PFSK-1 (cell line): ENCODE data around the gene PRSS27.

Source experiments
- FOXP2 ChIP-seq: optimal IDR thresholded peaks from 2 replicates; pipeline ENCODE3; 2011; ENCODE audit warnings: borderline replicate concordance, control low read depth, inconsistent platforms; ENCODE audit not compliant: insufficient read depth; ENCODE audit errors: extremely low read length, extremely low read depth
- POLR2AphosphoS5 ChIP-seq: IDR thresholded peaks from 2 replicates; pipeline ENCODE4 v1.6.1; 2012; ENCODE audit warnings: low read depth, mild to moderate bottlenecking, control low read depth, low read length, moderate library complexity
- REST ChIP-seq, 2 experiments: IDR thresholded peaks; 2 replicates each; pipeline versions ENCODE4 v1.6.1 to v1.8.0; 2011 to 2012; ENCODE audit warnings: low read depth in 2 of 2, low read length in 2 of 2, control low read depth in 1 of 2, inconsistent platforms in 1 of 2, mild to moderate bottlenecking in 1 of 2, moderate library complexity in 1 of 2; ENCODE audit not compliant: insufficient read depth in 1 of 2
- SIN3A ChIP-seq: IDR thresholded peaks from 2 replicates; pipeline ENCODE4 v1.6.1; 2012; ENCODE audit warnings: mild to moderate bottlenecking, low read length, moderate library complexity, borderline replicate concordance; ENCODE audit not compliant: insufficient read depth
- TAF1 ChIP-seq: IDR thresholded peaks from 2 replicates; pipeline ENCODE4 v1.6.1; 2012; ENCODE audit warnings: low read length, control low read depth, borderline replicate concordance; ENCODE audit not compliant: insufficient read depth

The PRSS27 gene

DNA sequence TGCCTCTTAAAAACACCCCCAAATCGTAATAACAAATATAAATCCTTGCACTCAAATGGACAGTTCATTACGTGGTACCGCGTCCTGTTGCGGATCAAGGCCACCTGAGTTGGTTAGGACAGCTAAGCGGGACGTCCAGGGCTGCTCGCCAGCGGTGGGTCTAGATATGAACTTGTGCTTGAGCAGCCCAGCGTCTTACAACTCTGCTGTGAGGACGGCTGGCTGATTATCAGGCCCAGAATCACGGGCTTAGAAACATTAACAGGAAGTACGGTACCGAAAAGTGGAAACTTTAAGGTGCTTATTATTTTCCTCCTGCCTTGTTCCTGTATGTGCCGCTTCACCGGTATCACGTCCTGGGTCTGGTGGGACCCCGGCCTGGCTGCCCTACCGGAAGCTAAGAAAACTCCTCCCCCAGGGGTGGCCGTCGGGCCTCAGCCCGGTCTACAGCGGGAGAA, 31.6 kb upstream of the PRSS27 start:
- TF ChIP-seq REST (IDR thresholded peaks at IDR 0.05; ENCODE audit: insufficient read depth in 1 of 2, low read depth in 2 of 2, low read length in 2 of 2) (no peak), POLR2AphosphoS5 (no peak), FOXP2 (no peak), SIN3A (no peak)

GRCh38 chr16:2749936-2750335, 29.9 kb upstream of the PRSS27 start:
- TF ChIP-seq REST (IDR thresholded peaks at IDR 0.05; ENCODE audit: insufficient read depth in 1 of 2, low read depth in 2 of 2, low read length in 2 of 2), result no peak
- TF ChIP-seq SIN3A, result no peak
- TF ChIP-seq FOXP2, result no peak
- TF ChIP-seq POLR2AphosphoS5, result no peak
- no peak for TF ChIP-seq TAF1

DNA sequence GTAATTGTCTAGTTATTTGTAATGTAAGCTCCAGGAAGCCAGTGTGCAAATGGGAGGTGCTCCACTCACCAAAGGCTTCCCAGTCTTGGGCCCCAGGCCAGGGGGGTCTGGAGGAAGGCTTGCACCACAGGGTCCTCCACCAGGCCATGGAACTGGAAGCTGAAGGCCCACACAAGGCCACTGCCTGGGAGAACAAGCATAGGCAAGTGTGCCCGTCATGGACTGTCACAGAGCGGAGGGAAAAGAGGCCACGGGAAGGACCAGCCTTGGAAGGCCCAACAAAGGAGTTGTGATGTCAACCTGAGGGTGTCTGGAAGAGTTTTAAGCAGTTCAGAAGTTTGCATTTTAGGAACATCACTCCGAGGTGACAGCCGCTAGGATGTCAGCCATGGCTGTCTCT, 29.5 kb upstream of the PRSS27 start:
- TF ChIP-seq POLR2AphosphoS5 (no peak), REST (IDR thresholded peaks at IDR 0.05; ENCODE audit: insufficient read depth in 1 of 2, low read depth in 2 of 2, low read length in 2 of 2) (no peak), SIN3A (no peak), FOXP2 (no peak), TAF1 (no peak)

DNA sequence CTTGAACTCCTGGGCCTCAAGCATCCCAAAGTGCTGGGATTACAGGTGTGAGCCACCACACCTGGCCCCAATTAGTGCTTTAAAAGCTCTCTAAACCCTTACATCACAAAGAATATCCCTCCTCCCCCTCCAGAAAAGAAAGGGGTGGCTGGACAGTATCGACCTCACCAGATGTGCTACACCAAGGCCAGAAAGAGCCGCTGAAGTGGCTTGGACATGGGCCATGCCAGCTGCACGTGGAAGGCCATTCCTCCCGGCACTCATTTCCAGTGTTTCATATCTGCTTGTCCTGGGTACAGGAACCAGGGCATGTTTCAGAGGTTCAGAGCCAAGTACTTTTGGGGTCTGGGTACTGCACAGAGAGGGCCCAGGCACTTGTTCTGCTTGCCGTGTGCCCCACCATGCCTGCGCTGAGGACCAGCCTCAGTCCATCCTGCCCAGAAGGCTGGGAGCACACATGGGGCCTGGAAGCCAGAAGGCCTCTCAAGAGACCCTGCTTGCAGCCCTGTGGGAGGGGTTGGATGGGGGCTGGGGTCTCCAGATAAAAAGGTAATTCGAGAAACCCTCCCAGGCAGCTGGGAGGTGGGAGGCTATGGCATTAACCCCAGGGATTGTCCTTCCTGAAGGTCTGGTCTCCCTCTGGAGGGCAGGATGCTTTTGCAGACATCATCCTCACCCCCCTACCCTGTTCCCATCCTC, 28.9 kb upstream of the PRSS27 start:
- TF ChIP-seq TAF1 (no peak), POLR2AphosphoS5 (no peak), SIN3A (no peak)

DNA sequence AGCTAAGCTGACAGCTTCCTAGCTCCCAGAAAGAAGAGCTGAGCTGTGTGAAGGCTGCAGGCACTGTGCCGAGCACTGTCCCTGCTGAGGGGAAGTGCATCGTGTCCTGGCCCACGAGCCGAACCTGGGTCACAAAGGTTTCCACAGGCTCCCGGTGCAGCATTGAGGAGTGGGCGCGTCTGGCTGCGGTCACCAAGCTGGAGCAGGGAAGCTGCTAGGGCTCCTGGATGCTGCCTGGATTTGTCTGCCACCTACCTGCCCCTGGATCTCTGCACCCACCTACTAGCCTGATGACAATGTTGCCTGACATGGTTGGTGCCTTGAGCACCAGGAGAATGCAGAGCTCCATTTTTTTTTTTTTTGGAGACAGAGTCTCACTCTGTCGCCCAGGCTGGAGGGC, 25.9 kb upstream of the PRSS27 start:
- TF ChIP-seq POLR2AphosphoS5 (no peak), SIN3A (no peak), TAF1 (no peak), FOXP2 (no peak), REST (IDR thresholded peaks at IDR 0.05; ENCODE audit: insufficient read depth in 1 of 2, low read depth in 2 of 2, low read length in 2 of 2) (no peak)
